Breast epithelium (tissue), 3 donors: ENCODE measurements around the gene UBE2Q1.

Experiments
- POLR2AphosphoS5 ChIP-seq, 3 donors: sonication (generic); formaldehyde crosslinking; IDR thresholded peaks; one replicate each; pipeline ENCODE4 v1.6.1; 2017; ENCODE audit warnings: antibody characterized with exemption in 3 of 3
- TF ChIP-seq, protein P1 (sequence below), 3 donors: fragments of 450-650 bp; IDR thresholded peaks; one replicate each; pipeline ENCODE4 v1.5.1; 2016 to 2017; ENCODE audit warnings: antibody characterized with exemption in 3 of 3, mild to moderate bottlenecking in 3 of 3, moderate library complexity in 3 of 3

DNA sequence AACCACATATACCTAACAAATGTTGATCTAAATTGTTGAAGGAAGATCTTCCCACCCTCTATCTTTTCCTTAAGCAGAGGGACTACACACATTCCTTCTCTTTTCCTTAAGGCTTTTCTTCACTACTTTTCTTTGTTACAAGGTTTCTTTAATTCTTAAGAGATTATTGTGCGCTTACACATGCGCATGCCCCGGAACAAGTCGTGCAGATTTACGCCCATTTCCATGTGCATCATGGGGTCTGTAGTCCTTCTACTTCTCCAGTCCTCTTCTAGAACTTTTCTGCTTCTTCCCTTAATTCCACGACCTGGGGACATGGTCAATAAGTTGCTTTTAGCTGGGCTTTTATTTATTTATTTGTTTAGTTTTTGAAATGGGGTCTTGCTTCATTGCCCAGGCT is 7.4 kb upstream of the UBE2Q1 start:
- TF ChIP-seq, protein P1, sequence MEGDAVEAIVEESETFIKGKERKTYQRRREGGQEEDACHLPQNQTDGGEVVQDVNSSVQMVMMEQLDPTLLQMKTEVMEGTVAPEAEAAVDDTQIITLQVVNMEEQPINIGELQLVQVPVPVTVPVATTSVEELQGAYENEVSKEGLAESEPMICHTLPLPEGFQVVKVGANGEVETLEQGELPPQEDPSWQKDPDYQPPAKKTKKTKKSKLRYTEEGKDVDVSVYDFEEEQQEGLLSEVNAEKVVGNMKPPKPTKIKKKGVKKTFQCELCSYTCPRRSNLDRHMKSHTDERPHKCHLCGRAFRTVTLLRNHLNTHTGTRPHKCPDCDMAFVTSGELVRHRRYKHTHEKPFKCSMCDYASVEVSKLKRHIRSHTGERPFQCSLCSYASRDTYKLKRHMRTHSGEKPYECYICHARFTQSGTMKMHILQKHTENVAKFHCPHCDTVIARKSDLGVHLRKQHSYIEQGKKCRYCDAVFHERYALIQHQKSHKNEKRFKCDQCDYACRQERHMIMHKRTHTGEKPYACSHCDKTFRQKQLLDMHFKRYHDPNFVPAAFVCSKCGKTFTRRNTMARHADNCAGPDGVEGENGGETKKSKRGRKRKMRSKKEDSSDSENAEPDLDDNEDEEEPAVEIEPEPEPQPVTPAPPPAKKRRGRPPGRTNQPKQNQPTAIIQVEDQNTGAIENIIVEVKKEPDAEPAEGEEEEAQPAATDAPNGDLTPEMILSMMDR (IDR thresholded peaks at IDR 0.05) = no peak
- TF ChIP-seq POLR2AphosphoS5 (IDR thresholded peaks at IDR 0.05) = no peak
